A549 (cell line): ENCODE measurements around the gene ASPN. TPM values are rescaled to one million over a fixed set of nuclear protein-coding genes. Genes with fewer than 3 reads are reported as not detected.

ENCODE experiments used
- ATAC-seq, 2 experiments: fragments of 200-7000 bp in 1 of 2; fragments of >200 bp in 1 of 2; cut with Nextera tagmentation in 1 of 2; cut with Tn5 transposase in 1 of 2; 3 replicates each; pipeline versions ENCODE4 v1.8.0 to v1.9.1; 2018 to 2020; ENCODE audit warnings: mild to moderate bottlenecking in 1 of 2, moderate library complexity in 1 of 2
- CTCF ChIA-PET: fragments of 300-600 bp; sonication (Branson Sonifier 250); formaldehyde crosslinking; extraction: SDS; loops from one replicate; lab custom pipeline; 2021; ENCODE audit warnings: antibody characterized with exemption, inconsistent platforms; lab: Yijun Ruan, JAX
- POLR2A ChIA-PET: fragments of 350-600 bp; formaldehyde crosslinking; extraction: SDS; loops from one replicate; lab custom pipeline; 2021; ENCODE audit warnings: antibody characterized with exemption, inconsistent platforms; lab: Yijun Ruan, JAX
- DNase-seq, 2 experiments: peaks; one replicate each; pipeline versions ENCODE4 v3.0.0 to v3.0.0-alpha.2; 2011 to 2016; ENCODE audit warnings: low read depth in 1 of 2, low spot score in 1 of 2
- FAIRE-seq: peaks from 2 replicates; lab custom pipeline; 2011; peaks lifted over from hg19 to GRCh38; lab: Jason Lieb, UNC
- H3K27ac ChIP-seq, 2 experiments: fragments of >200 bp; sonication (Bioruptor Twin); formaldehyde crosslinking; 3 replicates each; pipeline ENCODE4 v1.5.1; 2016 to 2017
- H3K4me1 ChIP-seq: fragments of >200 bp; sonication (Bioruptor Twin); formaldehyde crosslinking; 3 replicates; pipeline ENCODE4 v1.6.1; 2016
- H3K4me2 ChIP-seq: fragments of >200 bp; sonication (Bioruptor Twin); formaldehyde crosslinking; 3 replicates; pipeline ENCODE4 v1.6.1; 2016
- H3K4me3 ChIP-seq: fragments of >200 bp; sonication (Bioruptor Twin); formaldehyde crosslinking; 3 replicates; pipeline ENCODE4 v1.5.1; 2016
- H3K9me3 ChIP-seq: fragments of >200 bp; sonication (Bioruptor Twin); formaldehyde crosslinking; 3 replicates; pipeline ENCODE4 v1.6.1; 2016
- CBX2 ChIP-seq: fragments of 200-600 bp; sonication (generic); IDR thresholded peaks from 2 replicates; pipeline ENCODE4 v1.6.1; 2016; ENCODE audit warnings: low read depth, mild to moderate bottlenecking, borderline replicate concordance
- CBX8 ChIP-seq: fragments of 200-600 bp; sonication (generic); IDR thresholded peaks from 2 replicates; pipeline ENCODE4 v1.6.1; 2016
- CHD2 ChIP-seq: fragments of 150-350 bp; IDR thresholded peaks from 2 replicates; pipeline ENCODE4 v1.6.1; 2014; ENCODE audit warnings: low read length; ENCODE audit not compliant: partially characterized antibody
- ESRRA ChIP-seq: fragments of 150-350 bp; IDR thresholded peaks from 2 replicates; pipeline ENCODE4 v1.6.1; 2014; ENCODE audit warnings: mild to moderate bottlenecking, low read length, borderline replicate concordance
- FOSB ChIP-seq: fragments of 250-450 bp; sonication (Bioruptor Pico); IDR thresholded peaks from 2 replicates; pipeline ENCODE4 v1.5.0; 2020; ENCODE audit warnings: mild to moderate bottlenecking, moderate library complexity
- HOXB13 ChIP-seq: fragments of 250-450 bp; sonication (Bioruptor Pico); IDR thresholded peaks from 2 replicates; pipeline ENCODE4 v1.5.0; 2020; ENCODE audit warnings: low read depth, mild to moderate bottlenecking, moderate library complexity
- MAFK ChIP-seq: fragments of 450-650 bp; IDR thresholded peaks from 2 replicates; pipeline ENCODE4 v1.6.1; 2014; ENCODE audit not compliant: partially characterized antibody
- NPAS2 ChIP-seq: fragments of 250-450 bp; sonication (Bioruptor Pico); IDR thresholded peaks from 2 replicates; pipeline ENCODE4 v1.8.0; 2022; ENCODE audit warnings: mild to moderate bottlenecking, moderate library complexity, borderline replicate concordance
- NR3C1 ChIP-seq: fragments of >200 bp; sonication (Bioruptor Twin); formaldehyde crosslinking; IDR thresholded peaks from 3 replicates; pipeline ENCODE4 v1.6.1; 2017
- PHF8 ChIP-seq: fragments of 200-600 bp; sonication (generic); IDR thresholded peaks from 2 replicates; pipeline ENCODE4 v1.6.1; 2016; ENCODE audit warnings: low read depth, mild to moderate bottlenecking, antibody characterized with exemption, moderate library complexity, borderline replicate concordance
- POLR2A ChIP-seq: IDR thresholded peaks from 2 replicates; pipeline ENCODE4 v1.6.1; 2012; ENCODE audit warnings: mild to moderate bottlenecking, low read length
- POLR2AphosphoS2 ChIP-seq: conservative IDR thresholded peaks from 2 replicates; pipeline ENCODE4 v1.6.1; 2012; ENCODE audit warnings: low read length, improper control_type of control experiment, inconsistent platforms
- RFX5 ChIP-seq: fragments of 450-650 bp; IDR thresholded peaks from 2 replicates; pipeline ENCODE4 v1.7.1; 2014; ENCODE audit warnings: antibody characterized with exemption, mild to moderate bottlenecking, moderate library complexity
- RNF2 ChIP-seq: fragments of 200-600 bp; sonication (generic); IDR thresholded peaks from 2 replicates; pipeline ENCODE4 v1.6.1; 2016; ENCODE audit warnings: low read depth, mild to moderate bottlenecking, antibody characterized with exemption, moderate library complexity, borderline replicate concordance
- WGBS: methylation state at CpG from one replicate; pipeline ENCODE4 v1.1.6; 2017; ENCODE audit errors: missing lambda C conversion rate; 5-methylcytosine and 5-hydroxymethylcytosine counted together
- polyA plus RNA-seq, 4 experiments: library from polyadenylated mRNA; depleted of rRNA in 3 of 4; stranded (reverse); fragments of >200 nt; fragmentation: RNase III in 1 of 4; extraction: RNeasy Plus Mini Kit Qiagen cat#74134 plus additional on column Dnase treatment in 1 of 4; gene quantifications; 2 replicates in 3 of 4; 3 replicates in 1 of 4; pipeline ENCODE4 v1.2.3, GENCODE V29; 2011 to 2017
- TF ChIP-seq, protein P1 (sequence below): IDR thresholded peaks from 2 replicates; pipeline ENCODE4 v1.6.1; 2012; ENCODE audit warnings: low read depth, borderline replicate concordance
- TF ChIP-seq, protein P2 (sequence below): fragments of 200-600 bp; sonication (generic); IDR thresholded peaks from 2 replicates; pipeline ENCODE4 v1.6.1; 2016; ENCODE audit warnings: antibody characterized with exemption, mild to moderate bottlenecking, moderate library complexity
- TF ChIP-seq, protein P3 (sequence below): IDR thresholded peaks from 2 replicates; pipeline ENCODE4 v1.6.1; 2012
- TF ChIP-seq, protein P4 (sequence below): fragments of 150-350 bp; IDR thresholded peaks from 2 replicates; pipeline ENCODE4 v1.6.1; 2014; ENCODE audit warnings: low read depth, mild to moderate bottlenecking, low read length
- TF ChIP-seq, protein P5 (sequence below): IDR thresholded peaks from 2 replicates; pipeline ENCODE4 v1.6.1; 2012
- TF ChIP-seq, protein P6 (sequence below): fragments of >200 bp; sonication (Bioruptor Twin); formaldehyde crosslinking; IDR thresholded peaks from 3 replicates; pipeline ENCODE4 v1.6.1; 2016

Gene ASPN
- polyA plus RNA-seq, 2 of the 4 experiments (the other 2 are of a cell fraction) = not detected

DNA sequence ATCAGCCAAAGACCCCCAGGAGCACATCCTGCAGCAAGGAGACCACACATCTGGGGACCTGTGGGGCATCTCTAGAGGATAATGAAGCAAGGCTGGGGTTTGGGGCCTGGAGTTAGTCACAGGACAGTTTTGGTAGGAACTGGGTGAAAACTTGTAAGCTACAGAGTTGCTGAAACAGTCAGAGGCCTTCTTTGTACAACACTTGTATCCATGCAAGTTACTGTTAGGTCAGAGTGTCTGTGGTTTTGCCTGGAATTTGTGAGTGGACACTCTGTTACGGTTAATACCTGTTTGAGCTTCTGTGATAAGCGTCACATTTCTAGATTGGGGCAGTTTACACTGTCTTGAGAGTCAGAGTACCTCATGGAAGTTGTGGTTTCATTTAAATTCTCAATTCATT, 22.6 kb upstream of the ASPN start:
- no peak for FAIRE-seq
- ATAC-seq = no peak
- peaks cover 24% of the 10 kb centered on the region for H3K4me1 ChIP-seq
- H3K27ac ChIP-seq = peak overlapping the region in 1 of 2 experiments; percentile 66; a peak in 3 of 6 replicates
- DNase-seq = no peak
- ChIA-PET CTCF (interaction anchor here (0.6 to 1.9 kb wide), 4 partner anchors 66 to 175 kb away, joined by 3 to 5 read pairs (median 3); no protein-coding TSS in a partner anchor), POLR2A (no interaction called here)
- 92% methylated on average over 2 of the region's 2 CpGs for WGBS
- TF ChIP-seq, protein P1, sequence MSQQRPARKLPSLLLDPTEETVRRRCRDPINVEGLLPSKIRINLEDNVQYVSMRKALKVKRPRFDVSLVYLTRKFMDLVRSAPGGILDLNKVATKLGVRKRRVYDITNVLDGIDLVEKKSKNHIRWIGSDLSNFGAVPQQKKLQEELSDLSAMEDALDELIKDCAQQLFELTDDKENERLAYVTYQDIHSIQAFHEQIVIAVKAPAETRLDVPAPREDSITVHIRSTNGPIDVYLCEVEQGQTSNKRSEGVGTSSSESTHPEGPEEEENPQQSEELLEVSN = no peak
- TF ChIP-seq NPAS2 (CRISPR knock-in tag) (no peak), CBX2 (no peak), MAFK (no peak), HOXB13 (CRISPR knock-in tag) (no peak), NR3C1 (no peak), RFX5 (no peak), CHD2 (no peak), ESRRA (no peak), CBX8 (no peak), PHF8 (no peak), FOSB (CRISPR knock-in tag) (no peak), POLR2A (no peak), POLR2AphosphoS2 (no peak), RNF2 (no peak)
- TF ChIP-seq, protein P2, sequence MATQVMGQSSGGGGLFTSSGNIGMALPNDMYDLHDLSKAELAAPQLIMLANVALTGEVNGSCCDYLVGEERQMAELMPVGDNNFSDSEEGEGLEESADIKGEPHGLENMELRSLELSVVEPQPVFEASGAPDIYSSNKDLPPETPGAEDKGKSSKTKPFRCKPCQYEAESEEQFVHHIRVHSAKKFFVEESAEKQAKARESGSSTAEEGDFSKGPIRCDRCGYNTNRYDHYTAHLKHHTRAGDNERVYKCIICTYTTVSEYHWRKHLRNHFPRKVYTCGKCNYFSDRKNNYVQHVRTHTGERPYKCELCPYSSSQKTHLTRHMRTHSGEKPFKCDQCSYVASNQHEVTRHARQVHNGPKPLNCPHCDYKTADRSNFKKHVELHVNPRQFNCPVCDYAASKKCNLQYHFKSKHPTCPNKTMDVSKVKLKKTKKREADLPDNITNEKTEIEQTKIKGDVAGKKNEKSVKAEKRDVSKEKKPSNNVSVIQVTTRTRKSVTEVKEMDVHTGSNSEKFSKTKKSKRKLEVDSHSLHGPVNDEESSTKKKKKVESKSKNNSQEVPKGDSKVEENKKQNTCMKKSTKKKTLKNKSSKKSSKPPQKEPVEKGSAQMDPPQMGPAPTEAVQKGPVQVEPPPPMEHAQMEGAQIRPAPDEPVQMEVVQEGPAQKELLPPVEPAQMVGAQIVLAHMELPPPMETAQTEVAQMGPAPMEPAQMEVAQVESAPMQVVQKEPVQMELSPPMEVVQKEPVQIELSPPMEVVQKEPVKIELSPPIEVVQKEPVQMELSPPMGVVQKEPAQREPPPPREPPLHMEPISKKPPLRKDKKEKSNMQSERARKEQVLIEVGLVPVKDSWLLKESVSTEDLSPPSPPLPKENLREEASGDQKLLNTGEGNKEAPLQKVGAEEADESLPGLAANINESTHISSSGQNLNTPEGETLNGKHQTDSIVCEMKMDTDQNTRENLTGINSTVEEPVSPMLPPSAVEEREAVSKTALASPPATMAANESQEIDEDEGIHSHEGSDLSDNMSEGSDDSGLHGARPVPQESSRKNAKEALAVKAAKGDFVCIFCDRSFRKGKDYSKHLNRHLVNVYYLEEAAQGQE = no peak
- TF ChIP-seq, protein P3, sequence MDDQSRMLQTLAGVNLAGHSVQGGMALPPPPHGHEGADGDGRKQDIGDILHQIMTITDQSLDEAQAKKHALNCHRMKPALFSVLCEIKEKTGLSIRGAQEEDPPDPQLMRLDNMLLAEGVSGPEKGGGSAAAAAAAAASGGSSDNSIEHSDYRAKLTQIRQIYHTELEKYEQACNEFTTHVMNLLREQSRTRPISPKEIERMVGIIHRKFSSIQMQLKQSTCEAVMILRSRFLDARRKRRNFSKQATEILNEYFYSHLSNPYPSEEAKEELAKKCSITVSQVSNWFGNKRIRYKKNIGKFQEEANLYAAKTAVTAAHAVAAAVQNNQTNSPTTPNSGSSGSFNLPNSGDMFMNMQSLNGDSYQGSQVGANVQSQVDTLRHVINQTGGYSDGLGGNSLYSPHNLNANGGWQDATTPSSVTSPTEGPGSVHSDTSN = no peak
- TF ChIP-seq, protein P4, sequence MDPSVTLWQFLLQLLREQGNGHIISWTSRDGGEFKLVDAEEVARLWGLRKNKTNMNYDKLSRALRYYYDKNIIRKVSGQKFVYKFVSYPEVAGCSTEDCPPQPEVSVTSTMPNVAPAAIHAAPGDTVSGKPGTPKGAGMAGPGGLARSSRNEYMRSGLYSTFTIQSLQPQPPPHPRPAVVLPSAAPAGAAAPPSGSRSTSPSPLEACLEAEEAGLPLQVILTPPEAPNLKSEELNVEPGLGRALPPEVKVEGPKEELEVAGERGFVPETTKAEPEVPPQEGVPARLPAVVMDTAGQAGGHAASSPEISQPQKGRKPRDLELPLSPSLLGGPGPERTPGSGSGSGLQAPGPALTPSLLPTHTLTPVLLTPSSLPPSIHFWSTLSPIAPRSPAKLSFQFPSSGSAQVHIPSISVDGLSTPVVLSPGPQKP = no peak
- TF ChIP-seq, protein P5, sequence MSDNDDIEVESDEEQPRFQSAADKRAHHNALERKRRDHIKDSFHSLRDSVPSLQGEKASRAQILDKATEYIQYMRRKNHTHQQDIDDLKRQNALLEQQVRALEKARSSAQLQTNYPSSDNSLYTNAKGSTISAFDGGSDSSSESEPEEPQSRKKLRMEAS = no peak
- TF ChIP-seq, protein P6, sequence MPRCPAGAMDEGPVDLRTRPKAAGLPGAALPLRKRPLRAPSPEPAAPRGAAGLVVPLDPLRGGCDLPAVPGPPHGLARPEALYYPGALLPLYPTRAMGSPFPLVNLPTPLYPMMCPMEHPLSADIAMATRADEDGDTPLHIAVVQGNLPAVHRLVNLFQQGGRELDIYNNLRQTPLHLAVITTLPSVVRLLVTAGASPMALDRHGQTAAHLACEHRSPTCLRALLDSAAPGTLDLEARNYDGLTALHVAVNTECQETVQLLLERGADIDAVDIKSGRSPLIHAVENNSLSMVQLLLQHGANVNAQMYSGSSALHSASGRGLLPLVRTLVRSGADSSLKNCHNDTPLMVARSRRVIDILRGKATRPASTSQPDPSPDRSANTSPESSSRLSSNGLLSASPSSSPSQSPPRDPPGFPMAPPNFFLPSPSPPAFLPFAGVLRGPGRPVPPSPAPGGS = no peak
- peak overlapping the region; percentile 61; the same call in 2 of the 3 replicates for H3K4me2 ChIP-seq
- no peak overlapping the region for H3K4me3 ChIP-seq
- H3K9me3 ChIP-seq = no peaks in the 10 kb centered on the region
